Suppressor macrophage treated with lipopolysaccharide for 4 hours (primary cell): ENCODE measurements around the gene RAB44.

Experiments used
- DNase-seq: peaks from one replicate; pipeline ENCODE4 v3.0.0-alpha.2; 2020

RAB44 gene

GRCh38 chr6:36754582-36755434, 57.2 kb downstream of the RAB44 start:
- no peak for DNase-seq

DNA sequence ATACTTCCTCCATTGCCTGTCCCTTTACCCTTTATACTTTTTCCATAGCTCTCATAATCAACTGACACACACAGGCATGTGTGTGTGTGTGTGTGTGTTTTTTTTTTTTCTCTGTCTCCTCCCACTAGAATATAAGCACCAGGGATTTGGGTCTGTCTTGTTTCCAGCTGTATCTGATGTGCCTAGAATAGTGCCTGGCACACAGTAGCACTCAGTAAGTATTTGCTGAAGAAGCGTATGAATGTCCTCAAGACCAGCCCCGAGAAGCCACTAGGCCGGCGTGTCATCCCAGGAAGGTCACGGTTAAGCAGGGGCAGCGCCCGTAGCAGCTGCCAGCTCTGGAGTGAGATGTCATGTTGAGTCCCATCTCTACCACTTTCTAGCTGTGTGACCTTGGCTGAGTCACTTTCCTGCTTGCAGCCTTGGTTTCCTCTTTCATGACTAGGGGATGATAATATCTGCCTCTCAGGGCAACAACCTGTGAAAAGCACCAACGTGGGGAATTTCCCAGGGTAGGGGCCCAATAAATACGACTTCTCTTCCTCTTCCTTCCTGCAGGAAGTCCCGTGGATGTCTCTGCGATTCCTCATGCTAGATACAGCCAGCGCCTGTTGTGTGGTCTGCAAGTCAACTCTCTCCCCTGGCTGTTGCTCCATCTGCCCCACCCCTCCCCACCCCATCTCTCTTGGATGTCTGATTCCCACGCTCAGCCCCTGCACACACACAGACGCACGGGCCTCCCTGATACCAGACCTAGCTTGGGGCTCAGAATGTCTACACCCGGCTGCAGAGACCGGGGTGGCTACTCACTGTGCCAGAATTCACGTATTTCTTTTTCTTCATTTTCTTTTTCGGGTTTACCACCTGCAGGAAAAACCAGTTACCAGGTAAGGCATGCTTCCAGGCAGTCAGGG, 58.1 kb downstream of the RAB44 start:
- peak; percentile 94 for DNase-seq

GRCh38 chr6:36756786-36757185, 59.2 kb downstream of the RAB44 start:
- DNase-seq, result no peak

GRCh38 chr6:36757206-36757605, 59.6 kb downstream of the RAB44 start:
- DNase-seq, result peak; percentile 64

GRCh38 chr6:36757943-36758508, 60.4 kb downstream of the RAB44 start:
- no peak for DNase-seq

DNA sequence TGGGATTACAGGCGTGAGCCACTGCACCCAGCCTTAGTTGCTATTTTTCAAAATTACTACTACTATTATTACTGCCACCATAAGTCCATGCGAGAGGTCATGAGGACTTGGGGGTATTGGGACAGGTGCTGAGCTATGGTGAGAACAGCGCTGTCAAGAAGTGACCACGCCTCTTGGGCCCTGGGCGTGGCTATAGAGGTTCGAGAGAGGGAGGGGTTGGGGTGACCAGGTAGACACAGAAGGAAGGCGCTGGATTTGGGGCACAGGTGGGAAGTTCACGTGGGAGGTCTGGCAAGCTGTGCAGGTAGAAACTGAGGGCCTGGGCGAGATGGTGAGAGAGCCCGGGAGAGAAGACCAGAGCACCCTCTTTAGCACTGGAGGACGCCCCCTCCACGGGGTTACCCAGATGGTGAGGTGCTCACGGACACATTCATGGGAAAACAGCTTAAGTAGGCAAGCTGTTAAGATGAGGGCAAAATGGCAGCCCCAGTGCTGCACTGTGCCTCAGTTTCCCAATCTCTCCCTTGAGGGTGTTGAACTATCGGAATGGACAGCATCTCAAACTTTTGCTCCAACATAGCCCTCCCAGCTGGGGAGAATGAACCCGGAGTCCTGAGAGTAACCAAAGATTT, 61.0 kb downstream of the RAB44 start:
- DNase-seq, result no peak

- peak; percentile 88 for DNase-seq
Measured at GRCh38 chr6:36759148-36759759, 61.6 kb downstream of the RAB44 start.

GRCh38 chr6:36760685-36761435, 63.2 kb downstream of the RAB44 start:
- no peak for DNase-seq

DNA sequence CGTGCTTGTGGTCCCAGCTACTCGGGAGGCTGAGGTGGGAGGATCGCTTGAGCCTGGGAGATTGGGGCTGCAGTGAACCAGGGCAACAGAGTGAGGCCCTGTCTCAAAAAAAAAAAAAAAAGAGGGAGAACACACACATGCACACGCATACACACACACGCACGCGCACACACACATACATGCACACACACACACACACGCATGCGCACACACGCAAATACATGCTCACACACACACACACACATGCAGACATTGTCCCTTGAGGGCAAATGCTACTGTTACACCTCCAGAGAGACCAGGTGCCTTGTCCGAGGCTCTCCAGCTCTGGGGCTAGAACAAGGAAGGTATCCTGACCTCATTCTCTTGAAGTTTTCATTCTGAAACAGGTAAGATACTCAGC, 64.5 kb downstream of the RAB44 start:
- DNase-seq, result no peak

- DNase-seq, result no peak
Measured at GRCh38 chr6:36765190-36765589, 67.6 kb downstream of the RAB44 start.

GRCh38 chr6:36765594-36766398, 68.2 kb downstream of the RAB44 start:
- DNase-seq, result peak; percentile 92

- no peak for DNase-seq
Measured at GRCh38 chr6:36766399-36766945, 68.8 kb downstream of the RAB44 start.

- DNase-seq, result no peak
Measured at GRCh38 chr6:36769183-36769675, 71.6 kb downstream of the RAB44 start.

GRCh38 chr6:36769676-36770499, 72.3 kb downstream of the RAB44 start:
- peak; percentile 40 for DNase-seq

- no peak for DNase-seq
Measured at GRCh38 chr6:36771145-36771544, 73.5 kb downstream of the RAB44 start.

DNA sequence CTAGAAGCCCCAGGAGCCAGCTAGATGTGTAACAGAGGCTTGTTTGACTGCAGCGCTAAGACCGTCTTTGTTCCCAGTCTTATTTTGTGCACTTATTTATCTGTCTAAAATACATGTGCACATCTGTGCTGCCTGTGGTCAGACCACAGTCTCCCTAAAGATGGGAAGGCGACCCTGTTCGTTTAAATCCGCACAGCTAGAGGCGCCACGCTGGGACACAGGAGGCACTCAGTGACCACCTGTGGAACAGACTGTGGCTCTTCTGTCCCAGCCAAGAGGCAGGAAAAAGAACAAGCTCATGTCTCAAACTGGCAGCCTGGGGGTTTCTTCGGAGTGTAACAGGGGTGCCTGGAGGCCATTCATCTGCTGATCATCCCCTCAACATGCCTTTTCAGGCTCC, 74.8 kb downstream of the RAB44 start:
- DNase-seq, result no peak

DNA sequence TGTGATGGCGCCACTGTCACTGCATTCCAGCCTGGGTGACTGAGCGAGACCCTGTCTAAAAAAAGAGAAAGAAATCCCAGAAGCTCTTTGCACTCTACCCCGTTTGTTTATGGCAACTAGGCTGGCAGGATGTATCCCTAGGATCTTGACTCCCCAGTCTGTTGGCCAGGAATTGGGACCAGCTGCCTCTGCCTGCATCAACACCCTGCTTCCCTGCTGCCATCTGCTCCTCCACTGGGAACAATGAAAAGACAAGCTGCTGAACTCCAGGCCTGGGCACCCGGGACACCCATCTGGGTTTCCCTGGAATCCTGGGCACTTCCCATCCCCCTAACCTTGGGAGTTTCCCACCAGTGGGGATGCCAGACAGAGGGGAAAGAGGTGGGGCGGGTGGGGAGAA, 76.7 kb downstream of the RAB44 start:
- DNase-seq, result no peak

GRCh38 chr6:36776167-36776566, 78.5 kb downstream of the RAB44 start:
- no peak for DNase-seq

- DNase-seq, result peak; percentile 48
Measured at GRCh38 chr6:36777801-36778200, 80.2 kb downstream of the RAB44 start.
